Smooth muscle cell of the brain vasculature (primary cell): ENCODE measurements around the gene PRMT2.

ENCODE experiments used
- DNase-seq: peaks from one replicate; pipeline ENCODE4 v3.0.0-alpha.2; 2012; ENCODE audit warnings: low read depth, low spot score

Gene PRMT2

DNA sequence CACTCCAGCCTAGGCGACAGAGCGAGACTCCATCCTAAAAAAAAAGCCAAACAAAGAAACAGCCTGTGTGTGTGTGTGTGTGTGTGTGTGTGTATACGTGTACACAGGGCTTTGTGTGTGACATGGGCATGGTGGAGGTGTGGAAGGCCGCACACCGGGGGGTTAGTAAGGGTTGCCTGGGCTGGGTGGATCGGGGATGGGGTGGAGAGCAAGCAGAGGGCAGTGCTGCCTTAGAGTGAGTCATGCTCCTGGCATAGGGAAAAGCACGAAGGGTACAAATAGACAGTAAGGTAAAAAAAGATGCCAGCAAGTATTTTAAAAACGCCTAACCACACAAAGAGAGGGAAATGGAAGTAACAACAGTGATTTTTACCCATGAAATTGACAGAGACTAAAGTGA, 6.2 kb downstream of the PRMT2 start:
- no peak for DNase-seq

DNA sequence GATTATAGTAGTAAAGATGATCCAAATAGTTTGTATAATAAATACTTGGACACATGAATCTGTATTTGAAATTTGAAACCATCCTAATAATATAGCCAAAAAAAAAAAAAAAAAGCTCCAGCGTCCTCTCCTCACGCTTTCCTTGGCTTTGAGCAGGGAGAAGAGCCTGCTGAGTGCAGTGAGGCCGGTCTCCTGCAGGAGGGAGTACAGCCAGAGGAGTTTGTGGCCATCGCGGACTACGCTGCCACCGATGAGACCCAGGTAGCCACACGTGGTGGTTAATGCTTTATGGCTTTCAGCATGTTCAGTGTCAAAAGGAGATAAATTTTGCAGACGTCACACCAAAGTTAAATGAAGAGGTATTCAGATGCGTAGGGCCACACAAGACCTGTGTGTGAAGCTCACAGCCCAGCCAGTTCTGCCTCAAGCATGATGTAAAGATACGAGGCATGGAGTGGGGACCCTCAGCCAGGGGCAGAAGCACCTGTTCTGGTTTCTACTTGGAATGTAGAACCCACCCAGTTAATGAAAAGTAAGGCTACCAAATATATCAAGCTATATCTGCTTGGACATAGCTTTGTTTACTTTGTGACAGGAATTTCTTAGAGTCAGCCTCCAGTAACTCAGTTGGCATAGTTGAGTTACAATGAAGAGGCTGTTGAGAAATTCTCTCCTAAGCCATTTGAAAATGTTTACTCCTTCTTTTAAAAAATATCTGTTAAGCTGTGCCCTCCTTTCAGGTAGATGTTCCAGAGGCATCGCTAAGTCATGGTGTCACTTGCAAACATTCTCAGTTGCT, 8.1 kb downstream of the PRMT2 start:
- DNase-seq = no peak

DNA sequence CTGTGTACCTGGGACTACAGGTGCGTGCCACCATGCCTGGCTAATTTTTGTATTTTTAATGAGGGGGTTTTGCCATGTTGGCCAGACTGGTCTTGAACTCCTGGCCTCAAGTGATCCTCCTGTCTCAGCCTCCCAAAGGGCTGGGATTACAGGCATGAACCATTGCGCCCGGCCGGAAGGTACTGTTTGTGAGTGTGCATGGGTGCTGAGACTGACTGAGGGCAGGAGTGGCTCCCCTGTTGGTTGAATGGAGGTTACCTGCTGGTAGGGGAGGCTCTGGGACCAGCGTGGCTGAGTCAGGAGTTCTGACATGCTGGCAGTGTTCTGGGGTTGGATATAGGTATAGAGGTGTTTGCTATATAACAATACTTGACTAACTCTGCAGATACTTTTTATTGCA, 10.4 kb downstream of the PRMT2 start:
- no peak for DNase-seq

DNA sequence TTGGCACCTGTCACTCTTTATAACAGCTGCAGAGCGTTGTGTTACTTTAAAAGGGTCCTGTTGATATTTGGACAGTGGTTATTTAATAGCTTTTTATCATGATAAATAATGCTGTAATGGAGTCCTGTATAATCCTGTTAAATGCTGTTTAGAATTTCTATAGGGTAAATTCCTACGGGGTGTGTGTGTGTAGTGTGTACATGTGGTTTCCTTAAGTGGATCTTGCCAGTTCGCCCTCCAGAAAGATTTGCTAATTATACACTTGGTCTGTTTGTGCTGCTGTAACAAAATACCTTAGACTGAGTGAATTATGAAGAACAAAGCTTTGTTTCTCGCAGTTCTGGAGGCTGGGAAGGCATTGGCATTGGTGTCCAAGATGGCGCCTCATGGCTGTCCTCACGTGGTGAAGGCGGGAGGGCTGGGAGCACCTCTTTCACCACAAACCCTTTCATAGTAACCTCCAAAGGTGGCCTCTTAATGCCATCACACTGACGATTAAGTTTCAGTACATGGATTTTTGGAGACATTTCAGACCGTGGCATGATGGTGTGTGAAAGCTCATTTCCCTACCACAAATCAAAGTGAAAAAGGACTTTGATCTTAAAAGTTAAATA, 11.2 kb downstream of the PRMT2 start:
- DNase-seq = no peak

DNA sequence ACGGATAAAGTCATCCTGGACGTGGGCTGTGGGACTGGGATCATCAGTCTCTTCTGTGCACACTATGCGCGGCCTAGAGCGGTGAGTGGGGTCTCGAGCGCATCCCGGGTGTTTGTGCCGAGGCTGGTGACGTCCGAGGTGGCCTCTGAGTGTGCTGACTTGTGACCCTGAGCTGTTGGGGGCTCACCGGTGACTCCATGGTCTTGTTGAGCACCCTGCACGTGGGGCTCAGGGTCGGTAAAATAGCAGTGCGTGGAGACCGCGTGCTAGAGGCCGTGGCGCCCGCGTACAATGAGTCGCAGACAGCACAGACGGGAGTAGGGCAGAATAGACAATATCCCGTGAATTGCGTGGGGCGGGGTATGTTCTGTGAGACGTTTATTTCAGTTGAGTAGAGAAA, 13.1 kb downstream of the PRMT2 start:
- no peak for DNase-seq

DNA sequence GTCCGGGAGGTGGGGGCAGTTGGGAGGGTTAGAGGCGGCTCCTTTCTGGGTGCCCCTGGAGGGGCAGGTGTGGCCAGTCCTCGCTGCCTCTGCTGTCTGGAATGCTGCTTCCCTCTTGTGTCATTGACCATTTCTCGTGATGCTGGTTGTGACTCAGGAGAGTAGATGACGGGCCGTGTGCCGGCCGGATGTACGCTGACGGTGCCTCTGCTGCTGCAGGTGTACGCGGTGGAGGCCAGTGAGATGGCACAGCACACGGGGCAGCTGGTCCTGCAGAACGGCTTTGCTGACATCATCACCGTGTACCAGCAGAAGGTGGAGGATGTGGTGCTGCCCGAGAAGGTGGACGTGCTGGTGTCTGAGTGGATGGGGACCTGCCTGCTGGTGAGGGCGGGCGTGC, 13.9 kb downstream of the PRMT2 start:
- no peak for DNase-seq

DNA sequence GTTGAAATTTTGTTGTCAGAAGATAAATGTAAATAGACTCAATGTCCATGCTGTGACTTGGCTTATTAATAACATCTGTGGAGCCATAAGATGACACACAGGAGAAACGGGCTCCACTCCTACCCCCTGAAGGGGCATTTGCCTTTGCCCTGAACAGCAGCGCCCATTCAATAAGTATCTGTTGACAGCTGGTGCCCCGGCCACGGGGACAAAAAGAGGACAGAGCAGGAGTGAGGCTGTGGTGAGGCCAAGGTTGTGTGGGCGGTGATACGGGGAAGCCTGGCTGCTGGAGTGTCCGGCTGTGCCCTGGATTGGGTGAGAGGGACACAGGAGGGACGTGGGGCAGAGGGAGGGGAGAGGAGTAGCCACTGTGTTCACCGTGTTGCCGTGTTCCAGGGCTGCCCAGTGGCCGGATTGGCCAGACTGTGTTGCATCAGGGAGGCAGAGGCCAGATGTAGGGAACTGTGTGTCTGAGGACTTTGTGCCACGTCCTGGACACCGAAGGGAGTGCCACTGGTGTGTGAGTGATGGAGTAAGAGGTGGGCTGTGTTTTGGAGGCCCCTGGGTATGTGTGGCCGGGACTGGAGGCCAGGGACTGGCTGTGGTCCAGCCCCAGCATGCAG, 15.1 kb downstream of the PRMT2 start:
- no peak for DNase-seq

DNA sequence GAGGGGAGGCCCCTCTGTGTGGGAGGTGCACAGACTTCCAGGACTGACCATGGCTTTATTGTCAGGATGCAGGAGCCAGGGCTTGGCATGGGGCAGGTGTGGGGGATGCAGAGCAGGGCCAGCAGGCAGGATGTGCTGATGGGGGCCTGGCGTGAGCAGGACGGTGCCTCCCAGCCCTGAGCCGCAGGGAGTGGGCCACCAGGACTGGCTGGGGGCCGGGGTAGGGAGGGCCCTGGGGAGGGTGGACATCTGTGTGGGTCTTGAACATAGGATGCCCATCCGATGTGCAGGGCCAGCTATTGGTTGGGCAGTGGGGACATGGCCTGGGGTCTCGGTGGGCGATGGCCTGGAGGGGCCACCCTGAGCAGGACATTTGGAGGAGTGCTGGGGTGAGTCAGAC, 15.6 kb downstream of the PRMT2 start:
- DNase-seq = no peak

DNA sequence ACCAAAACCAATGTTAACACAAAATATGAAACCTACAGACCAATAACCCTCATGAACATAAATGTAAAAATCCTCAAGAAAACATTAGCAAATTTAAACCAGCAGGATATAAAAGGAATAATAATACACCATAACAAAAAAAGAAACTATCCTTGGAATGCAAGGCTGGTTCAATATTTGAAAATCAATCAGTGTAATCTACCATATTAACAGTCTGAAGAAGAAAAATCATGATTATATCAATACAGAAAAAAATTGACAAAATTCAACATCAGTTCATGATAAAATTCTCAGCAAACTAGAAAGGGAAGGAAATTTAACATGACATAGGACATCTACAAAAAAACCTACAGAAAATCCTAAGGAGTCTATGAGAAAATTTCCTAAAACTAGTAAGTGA, 19.8 kb downstream of the PRMT2 start:
- DNase-seq = no peak

DNA sequence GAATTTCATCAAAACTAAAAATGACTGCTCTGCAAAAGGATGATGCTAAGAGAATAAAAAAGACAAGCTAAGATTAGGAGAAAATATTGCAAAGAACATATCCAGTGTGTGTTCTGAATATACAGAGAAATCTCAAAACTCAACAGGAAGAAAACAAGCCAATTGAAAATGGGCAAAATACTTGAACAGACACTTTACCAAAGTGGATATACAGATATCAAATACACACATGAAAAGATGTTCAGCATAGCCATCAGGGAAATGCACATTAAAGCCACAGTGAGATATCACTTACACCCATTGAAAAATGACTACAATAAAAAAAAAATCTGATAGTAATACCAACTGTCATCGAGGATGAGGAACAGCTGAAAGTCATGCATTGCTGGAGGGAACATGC, 21.3 kb downstream of the PRMT2 start:
- no peak for DNase-seq

DNA sequence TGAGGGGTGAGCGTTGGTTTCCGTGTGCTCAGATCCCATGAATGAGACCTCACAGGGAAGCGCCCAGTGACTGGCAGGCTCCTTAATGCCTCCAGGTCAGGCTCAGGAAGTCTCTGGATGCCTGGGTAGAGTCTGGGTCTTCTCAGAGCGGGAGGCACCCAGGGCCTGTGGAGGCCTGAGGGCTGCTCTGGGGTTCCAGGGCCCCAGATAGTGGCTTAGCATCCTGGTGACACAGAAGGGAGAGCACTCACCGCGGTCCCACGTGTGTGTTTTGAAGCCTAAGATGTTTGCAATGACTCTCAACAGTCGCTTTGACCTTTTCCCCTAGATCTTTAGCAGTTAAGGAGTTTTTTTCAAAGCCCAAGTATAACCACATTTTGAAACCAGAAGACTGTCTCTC, 25.0 kb downstream of the PRMT2 start:
- DNase-seq = no peak

DNA sequence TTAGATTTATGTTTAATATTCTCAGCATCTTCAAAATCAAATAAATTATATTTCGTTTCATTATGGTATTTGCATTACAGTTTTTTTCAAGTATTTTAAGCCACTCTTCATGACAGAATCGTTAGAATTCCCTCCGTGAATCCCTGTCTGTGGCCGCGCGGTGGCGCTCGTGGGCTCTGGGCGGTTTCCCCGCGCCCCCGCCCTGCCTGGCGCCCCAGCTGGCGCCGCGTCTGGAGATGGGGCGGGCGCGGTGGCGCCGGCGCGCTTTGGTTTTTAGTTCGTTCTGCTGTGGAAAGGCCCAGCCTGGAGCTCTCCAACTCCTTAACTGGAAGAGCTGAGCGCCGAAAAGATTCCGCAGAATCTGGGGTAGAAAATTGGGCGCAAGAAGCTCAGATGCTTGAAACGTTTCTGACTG, 25.7 kb downstream of the PRMT2 start:
- peak; percentile 58 for DNase-seq

DNA sequence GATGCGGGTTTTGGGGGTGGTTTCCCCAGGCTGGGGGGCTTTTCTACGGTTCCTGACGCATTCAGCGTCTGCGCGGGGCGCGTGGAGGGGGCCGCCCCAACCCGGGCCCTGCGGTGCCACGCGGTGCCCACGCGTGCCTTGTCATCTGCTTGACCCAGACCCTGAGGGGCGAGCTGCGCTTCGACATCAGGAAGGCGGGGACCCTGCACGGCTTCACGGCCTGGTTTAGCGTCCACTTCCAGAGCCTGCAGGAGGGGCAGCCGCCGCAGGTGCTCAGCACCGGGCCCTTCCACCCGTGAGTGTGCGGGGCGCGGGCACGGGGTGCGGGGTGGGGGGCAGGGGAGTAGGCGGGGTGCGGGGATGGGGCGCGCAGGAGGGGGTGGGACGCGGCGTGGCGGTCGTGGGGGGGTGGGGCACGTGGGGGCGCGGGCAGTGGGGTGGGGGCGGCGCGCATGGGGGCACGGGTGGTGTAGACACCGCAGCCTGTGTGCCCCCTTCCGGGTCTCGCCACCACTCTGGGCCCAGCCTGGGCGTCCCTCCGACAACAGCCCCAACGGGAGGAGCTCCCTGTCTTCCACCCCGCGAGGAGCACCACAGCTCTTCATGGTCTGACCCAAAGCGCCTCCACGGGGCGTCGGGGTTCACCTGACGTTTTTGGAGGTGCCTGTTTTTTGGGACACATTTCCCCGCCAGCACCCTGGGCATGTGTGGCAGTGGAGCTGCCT, 26.3 kb downstream of the PRMT2 start:
- no peak for DNase-seq

DNA sequence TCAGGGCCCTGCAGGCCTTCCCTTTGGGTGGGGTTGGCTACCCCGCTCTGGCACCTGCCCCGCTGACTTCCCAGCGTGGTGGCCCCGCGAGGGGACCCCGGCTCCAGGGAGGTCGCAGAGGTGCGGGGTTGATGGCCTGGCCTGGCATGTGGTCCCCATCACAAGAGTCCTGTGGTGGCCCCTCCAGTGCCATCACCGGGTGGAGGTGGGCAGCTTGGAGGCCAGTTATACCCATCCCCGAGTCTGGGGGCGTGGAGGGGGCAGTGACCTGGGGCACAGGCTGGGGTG, 26.8 kb downstream of the PRMT2 start:
- no peak for DNase-seq

DNA sequence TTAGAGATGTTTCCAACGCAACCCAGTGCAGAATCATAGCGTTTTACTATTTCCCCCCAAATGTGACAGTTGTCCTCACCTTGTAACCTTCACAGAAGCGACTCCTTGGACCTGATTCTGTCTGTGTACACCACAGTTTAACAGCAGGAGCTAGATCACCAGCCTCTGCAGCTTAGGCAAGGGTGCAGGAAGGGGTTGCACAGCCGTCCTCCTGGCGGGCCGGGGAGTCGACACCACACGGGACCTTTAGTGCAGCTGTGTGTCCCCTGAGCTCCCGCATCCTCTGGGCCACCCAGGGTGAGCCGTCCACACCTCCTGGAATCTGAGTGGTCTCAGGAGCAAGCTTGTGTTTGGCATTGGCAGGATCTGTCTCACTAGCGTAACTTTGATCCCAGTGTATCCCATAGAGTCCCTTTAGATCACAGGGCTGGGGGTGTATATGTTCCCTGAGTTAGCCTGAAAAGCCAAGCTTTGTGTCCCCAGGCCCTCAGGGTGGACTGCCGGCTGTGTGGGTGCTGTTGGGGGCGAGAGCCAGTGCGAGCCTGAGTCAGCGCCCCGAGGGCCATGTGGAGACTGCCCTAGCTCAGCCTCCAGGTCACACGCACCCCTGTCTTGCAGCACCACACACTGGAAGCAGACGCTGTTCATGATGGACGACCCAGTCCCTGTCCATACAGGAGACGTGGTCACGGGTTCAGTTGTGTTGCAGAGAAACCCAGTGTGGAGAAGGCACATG, 27.5 kb downstream of the PRMT2 start:
- DNase-seq = no peak

DNA sequence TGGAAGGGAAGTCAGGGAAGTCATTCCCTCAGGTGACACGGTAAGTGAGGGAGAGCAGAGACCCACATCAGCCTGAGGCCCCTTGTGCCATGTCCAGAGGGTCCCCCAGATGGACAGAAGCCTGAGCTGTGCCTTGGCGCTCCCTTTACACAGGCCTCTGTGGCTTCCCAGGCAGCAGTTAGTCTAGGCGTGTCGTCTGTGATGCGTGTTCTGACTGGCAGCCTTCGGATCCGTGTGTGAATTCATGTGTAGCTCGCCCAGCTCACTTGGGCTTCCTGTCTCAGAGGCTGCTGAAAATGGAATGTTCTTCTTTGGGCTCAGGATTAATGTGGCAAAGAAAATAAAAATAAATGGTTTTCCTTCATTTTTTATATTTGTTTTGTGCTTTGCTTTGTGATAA, 28.3 kb downstream of the PRMT2 start:
- no peak for DNase-seq

DNA sequence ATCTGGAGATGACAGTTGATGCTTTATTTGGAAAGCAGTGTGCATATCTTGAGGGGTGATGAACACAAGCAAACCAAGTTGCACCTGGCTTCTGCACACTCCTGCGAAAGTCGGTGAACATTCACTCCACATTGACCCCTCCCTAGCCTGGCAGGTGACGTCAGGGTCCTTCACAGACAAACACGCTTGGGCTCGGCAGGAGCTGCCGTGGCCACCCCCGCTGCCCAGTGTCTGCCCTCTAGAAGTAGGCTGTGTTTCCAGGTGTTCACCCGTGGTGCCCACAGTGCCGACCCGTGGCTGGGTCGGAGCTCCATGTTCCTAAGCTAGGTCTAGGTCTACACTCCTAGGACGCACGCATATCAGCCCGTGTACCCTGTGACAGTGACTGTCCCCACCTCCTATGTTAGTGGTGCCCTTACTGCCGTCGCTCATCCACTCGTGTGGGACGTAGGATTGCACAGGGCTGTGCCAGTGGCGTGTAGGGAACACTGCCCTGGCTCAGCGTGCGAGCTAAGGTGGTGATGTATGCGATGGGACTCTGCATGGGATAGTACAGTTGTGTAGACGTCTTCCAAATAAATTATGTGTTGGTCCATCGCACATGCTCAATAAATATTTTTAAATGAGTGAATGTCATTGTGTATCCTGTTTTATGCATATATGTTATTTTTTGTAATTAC, 29.0 kb downstream of the PRMT2 start:
- no peak for DNase-seq

DNA sequence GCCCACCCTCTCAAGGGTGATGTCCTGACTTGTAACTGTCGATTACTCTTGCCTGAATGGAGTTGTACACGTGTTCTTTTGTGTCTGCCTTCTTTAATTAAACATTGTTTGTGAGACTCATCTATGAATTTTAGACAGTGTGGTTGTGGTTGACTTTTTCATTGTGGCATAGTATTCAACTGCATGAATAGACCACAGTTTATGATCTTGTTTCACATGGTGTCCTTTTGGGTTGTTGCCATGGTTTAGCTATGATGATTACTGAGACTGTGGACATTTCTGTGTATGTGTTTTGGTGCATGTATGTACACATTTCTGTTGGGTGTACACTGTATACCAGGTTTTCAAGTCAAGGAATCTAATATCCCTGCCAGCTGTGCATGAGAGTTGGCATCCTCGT, 30.1 kb downstream of the PRMT2 start:
- DNase-seq = no peak

DNA sequence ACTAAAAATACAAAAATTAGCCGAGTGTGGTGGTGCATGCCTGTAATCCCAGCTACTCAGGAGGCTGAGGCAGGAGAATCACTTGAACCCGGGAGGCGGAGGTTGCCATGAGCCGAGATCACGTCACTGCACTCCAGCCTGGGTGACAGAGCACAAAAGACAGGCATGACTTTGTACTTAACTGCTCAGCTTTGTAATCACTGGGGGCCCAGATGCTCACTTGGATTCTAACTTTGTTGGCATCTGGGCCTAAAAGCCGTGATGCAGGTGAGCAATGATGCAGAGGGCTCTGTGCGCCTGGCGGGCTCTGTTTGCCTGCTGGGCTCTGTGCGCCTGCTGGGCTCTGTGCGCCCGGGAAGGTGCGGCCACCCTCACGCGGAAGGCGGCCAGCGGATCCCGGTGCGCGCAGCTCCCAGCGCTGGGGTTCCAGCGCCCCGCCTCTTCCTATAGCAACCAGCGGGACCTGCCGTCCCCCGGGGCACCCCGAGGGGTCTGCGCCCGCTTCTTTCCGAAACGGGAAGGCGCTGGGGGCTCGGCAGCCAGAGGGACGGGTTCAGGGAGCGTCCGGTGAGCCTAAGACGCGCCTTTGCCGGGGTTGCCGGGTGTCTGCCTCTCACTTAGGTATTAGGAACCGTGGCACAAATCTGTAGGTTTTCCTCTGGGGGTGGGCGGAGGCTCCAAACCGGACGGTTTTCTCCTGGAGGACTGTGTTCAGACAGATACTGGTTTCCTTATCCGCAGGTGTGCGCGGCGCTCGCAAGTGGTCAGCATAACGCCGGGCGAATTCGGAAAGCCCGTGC, 31.7 kb downstream of the PRMT2 start:
- DNase-seq = no peak

DNA sequence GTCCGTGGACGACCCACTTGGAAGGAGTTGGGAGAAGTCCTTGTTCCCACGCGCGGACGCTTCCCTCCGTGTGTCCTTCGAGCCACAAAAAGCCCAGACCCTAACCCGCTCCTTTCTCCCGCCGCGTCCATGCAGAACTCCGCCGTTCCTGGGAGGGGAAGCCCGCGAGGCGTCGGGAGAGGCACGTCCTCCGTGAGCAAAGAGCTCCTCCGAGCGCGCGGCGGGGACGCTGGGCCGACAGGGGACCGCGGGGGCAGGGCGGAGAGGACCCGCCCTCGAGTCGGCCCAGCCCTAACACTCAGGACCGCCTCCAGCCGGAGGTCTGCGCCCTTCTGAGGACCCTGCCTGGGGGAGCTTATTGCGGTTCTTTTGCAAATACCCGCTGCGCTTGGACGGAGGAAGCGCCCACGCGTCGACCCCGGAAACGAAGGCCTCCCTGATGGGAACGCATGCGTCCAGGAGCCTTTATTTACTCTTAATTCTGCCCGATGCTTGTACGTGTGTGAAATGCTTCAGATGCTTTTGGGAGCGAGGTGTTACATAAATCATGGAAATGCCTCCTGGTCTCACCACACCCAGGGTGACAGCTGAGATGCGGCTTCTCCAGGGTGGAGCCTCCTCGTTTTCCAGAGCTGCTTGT, 32.4 kb downstream of the PRMT2 start:
- no peak for DNase-seq
